ENCODE results near the gene COQ10A.

Gene COQ10A

GRCh38 chr12:56266693-56267442, at the start of gene COQ10A:
COQ10A (plus strand) TSS chr12:56266942; CDS start chr12:56267119, 177 bp downstream.
- DNase-seq = peak; percentile 58

DNA sequence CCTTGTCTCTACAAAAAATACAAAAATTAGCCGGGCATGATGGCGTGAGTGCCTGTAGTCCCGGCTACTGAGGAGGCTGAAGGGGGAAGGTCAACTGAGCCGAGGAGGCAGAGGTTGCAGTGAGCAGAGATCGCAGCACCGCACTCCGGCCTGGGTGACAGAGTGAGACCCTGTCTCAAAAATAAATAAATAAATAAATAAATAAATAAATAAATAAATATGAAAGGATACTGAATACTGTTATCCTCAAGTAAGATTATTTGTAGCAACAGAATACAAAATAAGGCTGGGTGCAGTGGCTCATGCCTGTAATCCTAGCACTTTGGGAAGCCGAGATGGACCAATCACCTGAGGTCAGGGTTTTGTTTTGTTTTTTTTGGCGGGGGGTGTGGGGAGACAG, 46.9 kb upstream of the COQ10A start:
- no peak for DNase-seq

DNA sequence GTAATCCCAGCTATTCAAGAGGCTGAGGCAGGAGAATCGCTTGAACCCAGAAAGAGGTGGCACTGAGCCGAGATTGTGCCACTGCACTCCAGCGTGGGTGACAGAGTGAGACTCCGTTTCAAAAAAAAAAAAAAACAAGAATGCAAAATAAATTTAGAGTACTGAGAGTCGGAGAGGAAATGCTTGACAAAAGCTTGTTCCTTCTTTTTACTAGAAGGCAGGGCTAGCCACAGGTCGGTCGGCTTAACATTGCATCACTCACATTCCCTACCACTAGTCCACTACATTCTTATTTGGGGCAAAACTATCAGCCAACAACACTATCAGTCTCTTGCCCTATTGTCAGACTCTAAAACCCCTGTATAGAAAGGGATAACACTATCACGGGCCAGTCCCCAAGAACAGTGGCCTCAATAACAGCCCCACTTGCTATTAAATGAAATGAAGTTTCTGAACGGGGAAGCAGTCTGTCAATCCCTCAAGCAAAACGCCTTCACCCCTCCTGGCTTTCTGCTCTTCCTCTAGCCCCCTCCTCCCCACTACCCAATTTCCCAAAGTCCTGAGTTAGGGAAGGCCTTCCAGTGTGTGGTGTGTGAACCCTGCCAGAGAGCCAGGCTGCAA, 46.0 kb upstream of the COQ10A start:
- DNase-seq = no peak

DNA sequence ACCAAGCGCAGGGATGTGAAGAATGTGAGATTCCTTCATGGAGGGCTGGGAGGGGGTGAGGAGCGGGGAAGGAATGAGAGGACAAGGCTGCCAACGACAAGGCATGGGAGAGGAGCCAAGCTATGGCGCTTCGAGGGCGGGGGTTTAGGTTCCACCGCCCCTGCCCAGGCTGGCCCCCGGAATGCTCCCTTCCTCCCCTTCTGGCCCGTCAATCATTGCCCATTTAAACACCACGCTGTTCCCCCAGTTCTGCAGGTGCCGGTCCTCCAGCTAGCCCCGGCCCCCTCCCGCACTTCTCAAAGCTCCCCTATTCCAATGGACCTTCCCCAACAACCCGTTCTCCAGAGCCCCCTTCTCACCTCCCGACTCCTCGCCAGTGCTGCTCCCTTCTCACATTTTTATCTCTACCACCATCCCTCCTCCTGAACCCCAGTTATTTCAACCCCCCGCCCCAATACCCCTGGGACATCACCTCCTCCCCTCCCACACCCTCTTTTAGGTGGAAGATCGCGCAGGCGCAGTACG, 45.4 kb upstream of the COQ10A start:
- no peak for DNase-seq

GRCh38 chr12:56221757-56222530, 44.8 kb upstream of the COQ10A start, which contains the start of gene RNF41:
RNF41 (minus strand) TSS chr12:56221922; CDS start chr12:56214047, 7,875 bp downstream.
- peak; percentile 93 for DNase-seq

- DNase-seq = no peak
Measured at GRCh38 chr12:56222531-56222895, 44.2 kb upstream of the COQ10A start.

DNA sequence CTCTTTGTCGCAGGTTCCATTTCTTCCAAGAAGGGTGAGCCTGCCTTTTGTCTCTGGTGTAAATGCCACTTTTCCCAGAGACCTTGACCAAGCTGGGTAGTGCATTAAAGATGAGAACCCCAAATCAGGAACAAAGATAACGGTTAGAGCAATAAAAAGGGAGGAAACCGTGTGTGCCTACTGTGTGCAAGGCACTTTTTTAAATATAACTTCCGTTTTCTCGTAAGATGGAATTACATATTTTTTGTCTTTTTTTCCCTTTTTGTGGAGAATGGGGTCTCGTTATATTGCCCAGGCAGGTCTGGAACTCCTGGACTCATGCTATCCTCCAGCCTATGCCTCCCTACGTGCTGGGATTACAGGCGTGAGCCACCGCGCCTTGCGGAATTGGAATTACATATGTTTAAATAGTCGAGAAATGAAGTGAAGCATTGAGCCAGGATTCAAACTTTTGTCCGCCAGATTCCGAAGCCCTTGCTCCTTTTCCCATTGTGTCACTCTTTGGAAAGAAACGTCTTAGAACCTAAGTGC, 43.1 kb upstream of the COQ10A start:
- no peak for DNase-seq

GRCh38 chr12:56224102-56224701, 42.5 kb upstream of the COQ10A start, which contains the start of gene NABP2:
NABP2 (plus strand) TSS chr12:56224342; CDS start chr12:56224857, 515 bp downstream.
- DNase-seq = peak; percentile 93

GRCh38 chr12:56224954-56225353, 41.8 kb upstream of the COQ10A start:
- no peak for DNase-seq

- DNase-seq = no peak
Measured at GRCh38 chr12:56229082-56229481, 37.7 kb upstream of the COQ10A start.

GRCh38 chr12:56229916-56230431, 36.8 kb upstream of the COQ10A start, which contains the start of gene SLC39A5:
SLC39A5 (plus strand) TSS chr12:56230051; CDS start chr12:56231275, 1,224 bp downstream.
- DNase-seq = no peak

DNA sequence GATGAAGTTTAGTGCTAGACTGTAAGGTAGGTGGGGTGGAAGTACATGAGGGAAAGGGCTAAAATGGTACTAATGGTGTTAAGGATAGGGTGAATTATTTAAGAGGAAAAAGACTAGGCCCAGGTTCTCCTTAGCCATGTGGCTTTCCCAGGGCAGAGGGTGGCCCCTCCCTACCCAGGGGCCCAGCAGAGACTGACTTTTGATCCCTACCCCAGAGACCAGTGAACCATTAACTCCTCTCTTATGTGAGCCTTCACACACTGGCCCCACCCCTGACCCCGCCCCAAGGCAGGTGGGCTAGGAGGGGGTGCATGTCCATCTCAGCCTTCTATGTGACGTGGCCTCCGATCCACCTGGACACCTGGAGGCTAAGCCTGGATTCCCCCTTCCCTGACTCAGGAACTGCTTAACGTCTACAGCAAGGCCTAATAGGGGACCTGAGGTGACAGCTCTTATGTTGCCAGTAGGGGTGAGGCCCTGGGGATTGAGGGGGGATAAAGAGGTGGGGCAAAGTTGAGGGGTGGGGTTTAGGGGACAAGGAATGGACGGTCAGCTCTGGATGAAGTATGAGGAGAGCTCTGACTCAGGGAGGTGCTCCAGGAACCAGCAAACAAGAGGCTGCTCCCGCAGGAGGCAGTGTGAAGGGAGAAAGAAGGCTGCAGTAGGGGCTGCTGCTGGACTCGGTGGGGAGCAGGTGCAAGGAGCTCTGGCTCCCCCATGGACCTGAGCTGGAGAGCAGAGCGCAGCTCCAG, 36.1 kb upstream of the COQ10A start:
- no peak for DNase-seq

DNA sequence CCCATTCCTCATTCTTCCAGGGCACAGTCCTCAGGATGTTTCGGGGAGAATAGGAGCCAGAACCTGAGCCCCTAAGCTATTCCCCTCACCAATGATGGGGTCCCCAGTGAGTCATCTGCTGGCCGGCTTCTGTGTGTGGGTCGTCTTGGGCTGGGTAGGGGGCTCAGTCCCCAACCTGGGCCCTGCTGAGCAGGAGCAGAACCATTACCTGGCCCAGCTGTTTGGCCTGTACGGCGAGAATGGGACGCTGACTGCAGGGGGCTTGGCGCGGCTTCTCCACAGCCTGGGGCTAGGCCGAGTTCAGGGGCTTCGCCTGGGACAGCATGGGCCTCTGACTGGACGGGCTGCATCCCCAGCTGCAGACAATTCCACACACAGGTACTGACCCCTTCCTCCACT, 35.6 kb upstream of the COQ10A start:
- DNase-seq = no peak

- no peak for DNase-seq
Measured at GRCh38 chr12:56234746-56235436, 31.9 kb upstream of the COQ10A start.

- no peak for DNase-seq
Measured at GRCh38 chr12:56236091-56236490, 30.7 kb upstream of the COQ10A start.

DNA sequence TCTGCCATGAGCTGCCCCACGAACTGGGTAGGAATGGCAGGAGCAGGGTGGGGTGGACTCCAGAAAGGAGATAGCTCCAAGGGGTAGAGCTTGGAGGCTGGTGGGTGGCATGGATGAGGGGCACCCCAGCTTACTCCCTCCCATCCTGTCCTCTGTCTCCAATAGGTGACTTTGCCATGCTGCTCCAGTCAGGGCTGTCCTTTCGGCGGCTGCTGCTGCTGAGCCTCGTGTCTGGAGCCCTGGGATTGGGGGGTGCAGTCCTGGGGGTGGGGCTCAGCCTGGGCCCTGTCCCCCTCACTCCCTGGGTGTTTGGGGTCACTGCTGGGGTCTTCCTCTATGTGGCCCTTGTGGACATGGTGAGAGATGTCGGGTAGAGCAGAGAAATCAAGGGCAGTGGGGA, 29.8 kb upstream of the COQ10A start:
- DNase-seq = no peak

GRCh38 chr12:56237552-56237951, 29.2 kb upstream of the COQ10A start:
- no peak for DNase-seq

- DNase-seq = no peak
Measured at GRCh38 chr12:56241424-56242303, 25.1 kb upstream of the COQ10A start.

GRCh38 chr12:56242986-56243385, 23.8 kb upstream of the COQ10A start:
- DNase-seq = no peak

DNA sequence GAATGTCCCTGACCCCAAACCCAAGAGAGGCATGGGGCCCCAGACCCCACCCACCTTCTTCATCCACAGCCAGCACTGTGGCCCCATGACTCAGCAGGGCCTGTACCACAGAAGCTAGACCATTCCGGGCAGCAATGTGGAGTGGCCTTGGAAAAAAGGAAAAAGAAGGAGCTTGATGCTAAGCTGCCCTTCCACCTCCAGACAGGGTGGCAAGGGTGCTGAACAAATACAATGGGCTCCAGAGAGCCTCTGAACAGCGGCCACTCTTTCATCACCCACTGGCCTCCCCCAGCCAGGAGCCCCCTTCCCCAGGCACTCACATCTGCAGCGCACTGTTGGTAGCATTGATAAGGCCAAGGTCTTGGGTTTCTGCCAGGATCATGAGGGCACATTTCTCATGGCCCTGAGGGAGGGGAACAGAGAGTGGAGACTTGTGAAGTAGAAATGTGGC, 23.0 kb upstream of the COQ10A start:
- no peak for DNase-seq

Data from NCI-H187 treated with DMSO at 0.1 percent for 48 hours (cell line).